Kidney tubule cell (primary cell): ENCODE results near the gene TSHZ3.
A peak's percentile ranks its signal among the peaks of the same experiment; 100 is the strongest.

ENCODE experiments used
- DNase-seq: peaks from one replicate; pipeline ENCODE4 v3.0.0-alpha.2; 2018; ENCODE audit warnings: low spot score

Gene TSHZ3

DNA sequence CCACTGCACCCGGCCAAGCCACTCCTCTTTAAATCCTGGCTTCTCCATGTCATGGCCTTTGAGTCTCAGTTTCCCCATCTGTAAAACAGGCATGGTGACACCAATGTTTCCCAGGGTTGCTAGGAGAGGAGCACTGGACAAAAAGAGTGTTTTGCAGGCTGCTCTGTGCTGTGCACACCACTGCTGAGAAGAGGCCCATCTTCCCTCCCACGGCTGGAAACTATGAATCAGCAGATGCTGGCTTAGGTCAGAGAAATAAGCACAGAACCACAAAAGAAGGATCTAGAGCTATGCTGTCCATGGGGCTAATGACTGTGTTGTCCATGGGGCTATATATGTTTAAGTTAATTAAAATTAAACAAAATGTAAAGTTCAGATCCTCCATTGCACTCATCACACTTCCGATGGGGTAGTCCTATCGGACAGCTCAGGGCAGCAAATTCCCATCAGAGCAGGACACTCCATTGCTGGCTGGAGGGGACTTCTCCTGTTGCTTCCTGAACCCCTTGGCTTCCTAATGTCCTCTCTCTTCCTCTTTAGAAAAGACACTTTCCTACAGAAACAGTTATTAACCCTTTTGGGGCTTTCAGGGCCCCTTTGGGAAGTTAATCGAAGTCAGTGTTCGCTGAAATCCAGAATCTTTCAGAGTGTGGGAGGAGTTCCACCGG, 37.1 kb downstream of the TSHZ3 start:
- no peak for DNase-seq

DNA sequence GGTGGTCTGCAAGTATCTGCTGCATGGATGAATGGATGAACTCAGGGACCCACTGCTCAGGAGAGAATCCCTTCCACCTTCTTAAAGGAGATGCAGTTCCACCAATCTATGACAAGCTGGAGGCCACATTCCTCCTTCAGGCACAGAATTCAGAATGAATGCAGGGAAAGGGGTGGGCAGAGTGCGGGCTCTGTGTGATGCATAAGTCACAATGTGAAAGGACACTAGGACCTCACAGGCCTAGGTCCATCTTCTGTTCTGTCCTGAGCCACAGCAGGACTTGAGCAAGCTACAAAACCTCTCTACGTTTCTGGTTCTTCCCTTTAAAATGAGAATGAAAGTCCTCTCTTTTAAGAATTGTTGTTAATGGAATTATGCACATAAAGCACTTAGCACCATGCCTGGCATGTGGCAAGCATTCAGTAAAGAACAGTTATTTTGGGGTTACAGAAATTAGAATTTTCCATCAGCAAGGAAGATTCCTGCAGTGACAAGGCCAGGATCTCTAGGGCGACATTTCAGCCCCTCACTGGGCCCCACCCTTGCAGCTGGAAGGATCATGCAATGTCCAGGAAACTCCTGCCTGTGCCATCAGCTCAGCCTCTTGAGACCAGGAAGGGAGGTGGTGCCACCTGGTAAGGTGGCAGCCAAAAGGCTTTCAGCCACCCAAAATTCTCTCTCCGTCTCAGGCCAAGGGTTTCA, 38.7 kb downstream of the TSHZ3 start:
- no peak for DNase-seq

DNA sequence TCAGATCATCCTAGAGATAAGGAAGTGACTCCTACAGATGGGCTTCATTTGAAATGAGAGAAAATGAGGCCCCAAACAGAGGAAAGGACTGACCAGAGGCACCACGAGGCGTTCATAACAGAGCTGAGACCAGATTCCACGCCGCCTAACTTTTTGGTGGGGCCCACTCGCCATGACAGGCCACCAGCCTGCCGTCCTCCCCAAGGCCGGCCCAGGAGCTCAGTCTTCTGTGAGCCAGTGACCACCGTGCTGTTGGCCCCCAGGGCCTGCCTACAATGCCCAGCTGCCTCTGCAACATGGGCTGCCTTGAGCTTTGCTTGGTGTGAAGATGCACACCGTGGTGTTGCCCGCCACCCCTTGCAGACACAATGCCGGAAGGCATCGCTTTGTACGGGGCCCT, 40.5 kb downstream of the TSHZ3 start:
- DNase-seq, result no peak

DNA sequence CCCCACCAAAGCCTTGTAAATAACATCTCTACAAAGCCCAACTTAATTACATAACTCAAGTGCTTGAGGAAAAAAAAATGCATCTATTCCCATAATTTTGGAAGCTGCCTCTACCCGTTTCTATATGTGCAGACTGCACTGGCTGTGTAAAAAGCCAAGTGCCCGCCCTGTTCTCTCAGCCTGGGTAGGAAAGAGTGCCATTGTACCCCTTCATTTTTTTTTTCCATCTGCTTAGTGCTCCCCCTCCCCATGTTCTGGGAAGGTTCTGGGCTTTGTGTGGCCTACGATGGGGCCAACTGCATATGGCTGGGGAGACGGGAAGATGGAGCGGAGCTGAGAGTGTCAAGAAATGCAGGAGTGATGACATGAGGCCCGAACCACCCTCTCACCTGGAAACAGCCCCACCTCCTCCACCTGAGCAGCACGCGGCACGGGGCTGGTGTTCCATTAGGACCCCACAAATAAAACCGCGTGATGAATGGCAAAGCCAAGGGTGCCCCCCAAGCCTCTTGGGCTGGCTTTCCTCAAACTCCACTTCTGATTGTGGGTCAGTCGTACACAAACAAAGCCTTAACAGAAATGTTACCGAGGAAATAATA, 42.1 kb downstream of the TSHZ3 start:
- DNase-seq, result no peak

DNA sequence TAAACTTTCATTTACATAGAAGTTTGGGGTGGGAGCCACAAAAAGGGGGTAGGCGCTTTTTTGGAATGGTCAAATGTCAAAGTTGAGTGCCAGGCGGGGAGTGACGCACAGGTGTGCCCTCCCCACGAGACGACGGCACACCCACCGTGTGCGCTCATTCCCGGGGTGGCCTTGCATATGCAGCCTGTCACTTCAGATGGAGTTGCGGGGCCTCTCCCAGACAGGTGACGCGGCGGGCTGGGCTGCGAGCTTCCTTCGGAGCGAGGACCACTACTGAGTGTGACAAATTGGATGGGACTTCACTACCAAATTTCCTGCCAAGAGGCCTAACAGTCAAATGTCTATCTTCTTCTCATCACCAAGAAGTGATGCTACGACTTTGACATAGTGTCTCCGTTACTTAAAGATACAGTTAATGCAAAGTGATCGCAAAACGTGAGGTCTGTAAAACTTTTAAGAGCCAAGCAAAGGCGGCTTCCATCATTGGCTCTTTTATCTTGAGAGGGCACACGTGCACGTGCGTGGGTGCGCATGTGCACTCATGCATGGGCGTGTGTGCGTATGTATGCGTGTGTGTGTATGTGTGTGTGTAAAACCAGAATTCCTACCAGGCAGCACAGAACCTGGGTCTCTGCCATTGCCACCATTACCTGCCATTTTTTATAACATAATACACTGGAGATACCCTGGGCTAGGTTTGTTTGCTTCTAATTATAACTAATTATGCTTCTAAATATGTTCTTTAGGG, 43.1 kb downstream of the TSHZ3 start:
- no peak for DNase-seq

DNA sequence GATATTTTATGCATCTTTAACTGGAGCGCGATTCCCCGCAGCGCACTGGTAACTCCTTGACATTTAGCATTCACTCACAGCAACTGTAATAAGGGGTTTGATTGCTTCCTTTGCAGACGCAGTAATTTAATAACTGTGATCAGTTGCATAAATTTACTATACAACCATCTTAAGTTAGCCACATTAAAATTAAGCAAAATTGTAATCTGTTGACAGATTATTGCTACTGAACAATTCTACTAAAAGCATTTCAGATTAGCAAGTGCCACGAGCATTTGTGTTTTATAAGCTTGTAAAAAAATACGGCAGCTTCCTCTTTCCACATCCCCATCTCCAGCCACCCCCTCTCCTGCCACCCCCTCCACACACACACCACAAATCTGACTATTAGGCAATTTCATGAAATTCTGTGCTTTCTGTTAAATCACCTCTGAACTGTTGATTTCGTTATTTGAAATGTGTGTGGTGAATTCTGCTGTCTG, 44.4 kb downstream of the TSHZ3 start:
- no peak for DNase-seq

DNA sequence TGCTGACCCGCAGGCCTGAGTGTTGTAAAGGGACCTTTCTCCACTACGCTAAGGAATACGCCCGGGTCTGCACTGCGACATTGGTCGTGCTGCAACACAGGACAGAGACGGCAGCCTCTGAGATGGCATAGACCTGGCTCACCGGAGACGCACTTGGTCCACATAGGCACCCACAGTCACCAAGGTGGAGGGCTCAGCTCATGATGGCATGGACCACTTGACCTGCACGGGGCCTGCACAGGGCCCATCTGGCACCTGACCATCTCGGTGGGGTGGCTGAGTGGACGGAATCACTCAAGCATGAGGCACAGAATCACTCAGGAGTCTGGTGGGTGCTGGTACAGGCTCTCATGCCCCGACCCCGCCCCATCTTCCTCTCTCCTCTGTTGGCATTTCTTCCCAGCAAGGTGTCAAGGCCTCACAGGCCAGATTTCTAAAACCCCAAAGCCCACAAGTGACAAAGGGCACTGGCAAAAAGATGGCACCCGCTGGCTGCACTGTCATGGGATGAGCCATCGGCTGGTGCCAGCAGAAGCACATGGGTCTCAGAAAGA, 45.9 kb downstream of the TSHZ3 start:
- DNase-seq, result no peak

DNA sequence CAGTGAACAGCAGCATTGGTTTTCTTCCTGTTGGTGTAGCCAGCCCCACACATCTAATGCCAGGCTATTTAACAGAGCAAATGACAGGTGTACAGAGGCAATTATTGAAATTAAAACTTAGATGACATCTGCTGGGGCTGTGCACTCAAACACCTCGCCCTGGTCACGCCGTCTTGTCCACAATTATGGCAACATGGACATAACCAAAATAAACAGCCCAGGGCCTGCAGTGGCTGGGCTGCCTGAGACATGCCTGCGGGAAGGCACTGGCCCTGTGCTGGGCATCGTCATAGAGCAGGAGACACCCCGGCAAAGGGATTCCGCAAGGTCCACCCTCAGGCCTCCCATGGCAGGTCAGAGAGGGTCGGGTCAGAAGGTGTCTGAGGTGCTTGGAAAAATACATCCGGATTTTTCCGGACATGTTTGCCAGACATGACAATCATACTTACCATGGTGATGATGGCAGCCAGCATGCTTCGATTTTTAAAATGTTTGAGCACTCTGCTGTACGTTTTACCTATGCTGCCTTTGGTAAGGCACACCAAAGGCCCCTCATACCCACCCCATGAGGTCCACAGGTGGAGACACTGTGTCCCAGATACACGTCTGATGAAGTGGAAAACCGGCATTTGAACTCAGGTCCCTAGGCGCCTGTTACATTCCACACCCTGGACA, 47.8 kb downstream of the TSHZ3 start:
- no peak for DNase-seq

DNA sequence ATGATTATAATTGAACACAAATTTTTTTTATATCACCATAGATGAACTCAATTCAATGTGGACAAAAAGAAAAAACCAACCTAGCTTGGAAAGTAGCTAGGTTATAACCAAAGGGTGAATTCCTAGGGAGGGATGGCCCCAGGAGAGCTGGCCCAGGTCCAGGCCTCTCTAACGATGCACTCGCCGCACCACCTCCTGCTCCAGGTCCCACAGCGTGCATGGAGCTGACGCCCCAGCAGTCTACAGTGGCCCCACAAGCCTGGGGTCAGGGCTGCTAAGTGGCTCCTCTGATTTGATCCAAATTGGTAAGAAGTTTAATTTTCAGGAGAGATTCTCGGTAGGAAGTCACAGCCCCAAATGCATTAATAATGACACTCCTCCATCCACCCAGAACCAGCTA, 48.8 kb downstream of the TSHZ3 start:
- no peak for DNase-seq

DNA sequence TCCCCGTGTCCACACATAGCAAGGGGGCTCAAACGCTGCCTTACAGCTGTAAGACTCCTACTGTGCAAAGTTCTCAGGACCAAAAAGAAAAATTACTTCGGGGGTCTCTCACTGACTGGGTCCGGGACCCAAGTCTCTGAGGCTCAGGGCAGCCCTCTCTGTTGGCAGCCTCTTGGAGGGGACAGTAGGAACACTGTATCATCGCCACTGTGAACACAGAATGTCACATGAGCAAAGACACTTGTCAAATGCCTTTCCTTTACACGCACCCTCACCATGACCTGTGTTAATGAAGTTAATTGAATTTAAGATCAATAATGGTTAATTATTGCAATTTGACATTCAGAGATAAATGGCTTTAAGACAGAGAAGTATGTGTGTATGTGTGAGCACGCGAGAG, 49.6 kb downstream of the TSHZ3 start:
- no peak for DNase-seq

DNA sequence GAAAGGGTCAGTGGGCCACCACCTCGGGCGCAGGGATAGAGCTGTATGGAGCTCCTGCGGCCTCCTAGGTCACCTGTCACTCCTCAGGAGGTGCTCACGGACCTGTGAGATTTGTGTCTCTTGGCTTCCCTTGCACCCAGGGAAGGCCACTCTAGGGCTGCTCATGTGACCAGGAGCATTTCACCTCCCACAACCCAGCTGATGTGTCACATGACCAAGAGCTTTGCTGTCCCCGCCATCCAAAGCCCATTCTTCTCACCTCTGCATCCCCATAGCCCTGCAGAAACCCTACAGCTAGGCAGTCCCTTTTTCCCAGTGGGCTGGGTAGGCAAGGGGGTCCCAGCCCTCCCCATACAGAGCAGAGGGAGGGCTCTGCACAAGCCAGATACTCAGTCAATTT, 51.2 kb downstream of the TSHZ3 start:
- DNase-seq, result no peak

DNA sequence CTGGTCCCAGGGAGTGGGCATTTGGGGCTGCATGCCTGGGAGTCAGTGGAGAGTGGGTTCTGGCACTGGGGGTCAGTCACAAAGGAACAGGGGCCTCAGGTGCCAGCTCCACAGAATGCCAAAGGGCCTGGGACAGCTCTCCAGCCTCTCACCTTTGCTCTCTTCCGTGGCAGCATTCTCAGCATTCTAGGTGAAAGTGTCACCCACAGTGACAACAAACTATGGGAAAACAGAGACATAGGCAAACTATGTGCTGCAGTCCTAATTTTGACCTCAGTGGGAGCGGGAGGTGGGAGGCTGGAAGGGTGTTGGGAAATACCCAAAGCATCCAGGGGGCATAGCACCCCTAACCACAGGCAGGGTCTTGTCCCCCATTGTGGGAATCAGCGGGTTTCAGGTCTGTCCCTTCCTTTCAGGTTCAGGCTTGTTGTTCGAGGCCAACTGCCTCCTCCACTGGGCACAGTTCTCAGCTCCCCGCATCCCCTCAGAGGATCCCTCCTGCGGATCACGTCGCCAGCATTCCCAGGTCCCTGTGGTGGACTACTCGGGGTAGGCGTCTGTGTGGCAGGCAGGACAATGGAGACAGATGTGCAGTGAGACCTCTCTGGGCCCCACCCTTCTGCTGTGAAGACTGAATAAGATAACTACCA, 52.4 kb downstream of the TSHZ3 start:
- DNase-seq, result no peak

DNA sequence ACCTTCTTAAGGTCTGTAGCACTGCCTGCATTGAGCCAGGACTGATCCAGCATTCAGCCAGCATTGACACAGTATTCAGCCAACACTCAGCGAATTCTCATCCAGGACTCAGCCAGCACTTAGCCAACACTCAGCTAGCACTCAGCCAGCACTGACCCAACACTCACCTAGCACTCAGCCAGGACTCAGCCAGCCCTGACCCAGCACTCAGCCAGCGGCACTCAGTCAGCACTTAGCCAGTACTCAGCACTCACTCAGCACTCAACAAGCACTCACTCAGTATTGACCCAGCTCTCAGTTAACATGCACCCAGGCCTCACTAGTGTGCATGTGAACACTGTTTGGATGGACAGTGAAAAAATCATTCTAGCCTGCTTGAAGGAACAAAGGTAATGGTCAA, 55.0 kb downstream of the TSHZ3 start:
- no peak for DNase-seq

DNA sequence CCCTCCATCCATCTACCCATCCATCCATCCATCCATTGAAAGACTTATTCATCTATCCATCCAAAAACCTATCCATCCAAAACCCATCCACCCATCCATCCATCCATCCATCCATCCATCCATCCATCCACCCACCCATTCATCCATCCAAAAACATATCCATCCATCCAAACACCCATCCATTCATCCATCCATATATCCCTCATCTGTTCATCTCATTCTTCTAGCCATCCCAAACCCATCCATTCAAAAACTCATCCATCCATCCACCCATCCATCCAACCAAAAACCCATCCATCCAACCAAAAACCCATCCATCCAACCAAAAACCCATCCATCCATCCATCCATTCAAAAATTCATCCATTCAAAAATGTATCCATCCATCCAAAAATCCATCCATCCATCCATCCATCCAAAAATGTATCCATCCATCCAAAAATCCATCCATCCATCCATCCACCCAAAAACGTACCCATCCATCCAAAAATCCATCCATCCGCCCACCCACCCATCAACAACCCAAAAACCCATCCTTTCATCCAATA, 56.5 kb downstream of the TSHZ3 start:
- DNase-seq, result no peak

DNA sequence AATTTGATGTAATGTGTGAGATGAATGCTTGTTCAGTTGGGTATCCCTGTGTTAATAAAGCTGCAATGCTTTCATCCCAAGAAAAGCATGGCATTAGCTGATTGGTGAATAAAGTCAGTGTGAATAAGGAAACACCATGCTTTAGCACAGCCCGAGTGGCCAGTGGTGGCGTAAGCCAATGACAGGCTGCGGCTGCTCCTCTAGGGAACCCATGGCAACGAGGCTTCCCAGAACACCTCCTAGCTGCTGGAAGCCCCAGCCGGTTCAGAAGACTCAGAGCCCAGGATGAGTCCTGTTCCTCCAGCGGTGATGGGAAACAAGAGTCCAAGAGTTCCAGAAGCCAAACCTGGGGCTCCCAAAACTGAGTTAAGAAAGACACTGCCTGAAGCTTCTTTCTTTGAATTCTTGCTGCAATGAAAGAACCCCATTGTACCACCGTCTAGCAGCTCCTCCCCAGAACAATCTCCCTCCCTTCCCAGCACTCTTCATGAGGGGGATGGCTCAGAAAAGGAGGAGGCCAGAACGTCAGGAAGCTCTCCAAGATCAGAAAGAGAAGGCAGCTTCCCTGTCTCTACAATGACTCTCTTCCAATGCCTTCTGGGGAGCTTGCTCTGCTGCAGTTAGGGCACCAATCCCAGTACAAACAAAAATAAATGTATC, 58.2 kb downstream of the TSHZ3 start:
- DNase-seq, result no peak

DNA sequence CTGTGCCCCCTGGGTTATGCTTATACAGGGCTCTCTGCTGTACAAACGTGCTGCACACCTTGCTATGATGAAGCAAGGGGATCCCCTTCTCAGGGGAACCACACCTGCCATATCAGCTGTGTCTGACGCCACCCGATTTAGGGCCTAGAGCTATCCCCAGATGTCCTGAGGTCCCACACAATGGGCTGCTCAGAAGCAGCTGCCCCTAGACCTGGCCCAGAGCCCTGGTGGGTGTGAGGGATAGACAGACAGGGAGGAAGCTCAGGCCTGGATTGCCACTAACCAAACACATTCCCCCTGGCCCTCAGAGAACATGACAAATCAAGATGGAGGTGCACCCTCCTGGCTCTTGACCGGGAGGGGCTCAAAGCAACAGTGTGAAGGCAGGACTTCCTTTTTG, 59.3 kb downstream of the TSHZ3 start:
- DNase-seq, result no peak

DNA sequence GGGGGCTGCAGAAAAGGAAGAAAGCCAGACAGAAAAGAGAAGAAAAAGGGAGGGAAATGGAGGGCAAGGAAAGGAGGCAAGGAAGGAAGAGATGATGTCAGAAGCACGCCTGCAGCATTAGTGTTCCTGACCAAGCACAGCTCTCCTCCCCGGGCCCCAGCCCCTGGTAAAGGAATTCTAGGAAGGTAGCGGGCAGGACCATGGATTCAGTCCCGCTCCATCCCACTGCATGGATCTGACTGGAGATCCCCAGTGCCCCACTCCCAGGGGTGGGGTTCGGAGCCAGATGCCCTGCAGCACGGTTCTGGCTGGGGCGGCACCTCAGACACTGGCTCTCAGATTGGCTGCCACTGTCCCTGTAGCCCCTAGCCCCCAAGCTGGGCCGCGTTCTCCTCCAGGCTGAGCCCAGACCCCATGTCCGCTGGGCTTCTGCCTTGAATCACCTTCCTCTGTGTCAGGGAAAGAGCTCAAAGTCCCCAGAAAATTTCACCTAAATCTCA, 59.8 kb downstream of the TSHZ3 start:
- no peak for DNase-seq

DNA sequence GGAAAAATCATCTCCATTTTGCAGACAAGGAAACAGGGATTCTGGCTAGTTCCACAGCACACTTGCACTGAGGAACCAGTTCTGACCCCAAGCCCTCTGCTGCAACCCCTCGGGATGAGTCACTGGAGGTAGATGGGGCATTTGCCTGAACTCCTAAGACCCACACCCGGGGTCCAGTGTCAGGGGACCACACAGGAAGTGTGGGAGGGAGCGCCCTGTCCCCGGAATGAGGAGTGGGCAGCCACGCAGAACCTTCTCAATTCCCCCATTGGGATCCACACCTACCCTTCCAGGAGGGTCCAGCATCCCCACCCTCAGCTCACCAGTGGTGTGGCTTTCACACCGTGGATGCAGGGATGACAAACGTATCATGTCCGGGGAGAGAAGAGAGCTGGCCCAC, 62.7 kb downstream of the TSHZ3 start:
- DNase-seq, result no peak

DNA sequence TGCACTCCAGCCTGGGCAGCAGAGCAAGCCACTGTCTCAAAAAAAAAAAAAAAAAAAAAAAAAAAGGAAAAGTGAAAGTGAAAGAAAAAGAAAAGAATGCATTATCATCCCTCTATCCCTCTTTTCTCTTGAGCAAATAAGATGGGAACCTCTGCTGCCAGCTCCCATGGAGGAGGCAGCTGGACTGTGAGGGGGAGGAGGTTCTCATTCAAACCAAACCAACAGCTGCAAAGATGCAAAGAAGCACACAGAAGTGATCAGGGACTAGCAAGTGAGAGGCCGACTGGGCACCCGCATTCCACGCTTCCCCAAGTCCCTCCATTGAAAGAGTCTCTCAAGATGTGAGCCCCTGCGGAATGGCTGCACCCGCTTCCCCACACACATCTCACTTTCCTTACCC, 63.5 kb downstream of the TSHZ3 start:
- DNase-seq, result peak; percentile 1

DNA sequence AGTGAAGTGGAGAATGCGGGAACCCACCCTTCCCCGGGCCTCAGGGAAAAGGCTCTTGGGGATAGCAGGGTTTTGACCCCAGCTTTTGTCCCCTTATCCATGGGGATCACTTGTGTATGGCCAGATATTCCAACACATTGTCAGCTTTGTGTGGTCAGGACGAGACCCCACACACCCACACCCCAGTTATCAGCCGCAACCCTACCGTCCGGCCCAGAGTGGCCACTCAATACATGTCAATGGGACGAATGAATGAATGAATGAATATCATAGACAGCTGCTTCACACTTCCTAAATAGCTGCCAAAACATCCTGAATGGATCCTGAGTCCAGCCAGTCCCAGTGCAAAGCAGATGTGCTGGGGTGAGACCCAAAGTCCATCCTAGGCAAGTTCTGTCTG, 64.6 kb downstream of the TSHZ3 start:
- DNase-seq, result no peak
